Retinal pigment epithelial cell (primary cell): ENCODE measurements around the gene FA2H.
A peak's percentile ranks its signal among the peaks of the same experiment; 100 is the strongest.
"Not testable (repeated sequence)": the region's sequence is repeated elsewhere in the genome, so short reads cannot be mapped to it uniquely, and the experiment has no call there.

ENCODE experiments used
- DNase-seq: peaks from one replicate; pipeline ENCODE4 v3.0.0-alpha.2; 2010; ENCODE audit warnings: low read depth
- H3K4me3 ChIP-seq: 2 replicates; pipeline ENCODE4 v1.5.1; 2011; ENCODE audit warnings: mild to moderate bottlenecking, low read length, control low read depth, moderate library complexity
- CTCF ChIP-seq: conservative IDR thresholded peaks from 2 replicates; pipeline ENCODE4 v1.5.1; 2011; ENCODE audit warnings: low read depth, low read length, control low read depth, inconsistent platforms

Gene FA2H

GRCh38 chr16:74774223-74775139, at the start of gene FA2H:
FA2H (minus strand) TSS chr16:74774820; CDS start chr16:74774755, 65 bp downstream.
- DNase-seq: peak; percentile 29
- no peak for TF ChIP-seq CTCF
- H3K4me3 ChIP-seq: peak within 1 kb of the TSS; percentile 45

GRCh38 chr16:74817851-74818250, 43.2 kb upstream of the FA2H start:
- DNase-seq: no peak
- TF ChIP-seq CTCF: no peak
- no peak overlapping the region for H3K4me3 ChIP-seq

GRCh38 chr16:74813109-74813641, 38.6 kb upstream of the FA2H start:
- DNase-seq: no peak
- peak; percentile 93 for TF ChIP-seq CTCF
- no peak overlapping the region for H3K4me3 ChIP-seq

GRCh38 chr16:74811911-74812310, 37.3 kb upstream of the FA2H start:
- no peak for DNase-seq

GRCh38 chr16:74811216-74811615, 36.6 kb upstream of the FA2H start:
- DNase-seq: not testable (repeated sequence)

More at GRCh38 chr16:74811911-74812310, 37.3 kb upstream of the FA2H start:
- no peak overlapping the region for H3K4me3 ChIP-seq
- TF ChIP-seq CTCF: no peak

GRCh38 chr16:74807052-74807646, 32.5 kb upstream of the FA2H start:
- no peak for TF ChIP-seq CTCF
- no peak overlapping the region for H3K4me3 ChIP-seq
- DNase-seq: no peak

More at GRCh38 chr16:74811216-74811615, 36.6 kb upstream of the FA2H start:
- not testable (repeated sequence) for H3K4me3 ChIP-seq

- TF ChIP-seq CTCF: no peak
- H3K4me3 ChIP-seq: no peak overlapping the region
- DNase-seq: no peak
Measured at GRCh38 chr16:74800216-74800871, 25.7 kb upstream of the FA2H start.
